Neuron (in vitro differentiated cells): ENCODE measurements around the gene CHD1L.

Experiments used
- H2AFZ ChIP-seq: one replicate; pipeline ENCODE4 v1.6.1; 2013; ENCODE audit warnings: low read depth, mild to moderate bottlenecking, inconsistent platforms, low read length, moderate library complexity
- H3K27me3 ChIP-seq: one replicate; pipeline ENCODE4 v1.6.1; 2013; ENCODE audit warnings: low read length; ENCODE audit not compliant: insufficient read depth
- H3K36me3 ChIP-seq: one replicate; pipeline ENCODE4 v1.6.1; 2013; ENCODE audit warnings: low read length; ENCODE audit not compliant: insufficient read depth
- H3K4me1 ChIP-seq: one replicate; pipeline ENCODE4 v1.6.1; 2013; ENCODE audit warnings: low read length; ENCODE audit not compliant: insufficient read depth
- H3K4me3 ChIP-seq: 2 replicates; pipeline ENCODE4 v1.5.1; 2013; ENCODE audit warnings: mild to moderate bottlenecking, low read length, moderate library complexity
- H3K9me3 ChIP-seq: one replicate; pipeline ENCODE4 v1.6.1; 2013; ENCODE audit warnings: low read length

Gene CHD1L

DNA sequence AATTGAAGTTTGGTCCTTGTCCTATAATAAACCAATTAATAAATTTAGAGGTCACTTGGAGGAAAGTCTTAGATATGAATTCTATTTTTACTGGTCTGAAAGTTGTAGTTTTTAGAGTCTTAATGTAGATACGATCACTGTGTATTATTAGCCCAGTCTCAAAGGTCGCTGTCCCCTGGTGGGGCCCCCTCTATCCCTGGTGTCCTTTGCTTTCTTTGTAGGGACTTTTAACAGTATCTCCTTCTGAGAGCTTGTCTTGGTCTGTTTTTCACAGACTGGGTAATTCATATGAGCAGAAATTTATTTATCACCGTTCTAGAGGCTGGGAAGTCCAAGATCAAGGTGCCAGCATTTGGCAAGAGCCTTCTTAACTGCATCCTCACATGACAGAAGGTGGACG lies 18.5 kb downstream of the CHD1L start:
- Histone ChIP-seq H3K4me1 (no peaks in the 10 kb centered on the region), H2AFZ (no peak overlapping the region), H3K36me3 (peaks cover 63% of the 10 kb centered on the region), H3K4me3 (no peak overlapping the region), H3K9me3 (peaks cover 2% of the 10 kb centered on the region), H3K27me3 (no peaks in the 10 kb centered on the region)

DNA sequence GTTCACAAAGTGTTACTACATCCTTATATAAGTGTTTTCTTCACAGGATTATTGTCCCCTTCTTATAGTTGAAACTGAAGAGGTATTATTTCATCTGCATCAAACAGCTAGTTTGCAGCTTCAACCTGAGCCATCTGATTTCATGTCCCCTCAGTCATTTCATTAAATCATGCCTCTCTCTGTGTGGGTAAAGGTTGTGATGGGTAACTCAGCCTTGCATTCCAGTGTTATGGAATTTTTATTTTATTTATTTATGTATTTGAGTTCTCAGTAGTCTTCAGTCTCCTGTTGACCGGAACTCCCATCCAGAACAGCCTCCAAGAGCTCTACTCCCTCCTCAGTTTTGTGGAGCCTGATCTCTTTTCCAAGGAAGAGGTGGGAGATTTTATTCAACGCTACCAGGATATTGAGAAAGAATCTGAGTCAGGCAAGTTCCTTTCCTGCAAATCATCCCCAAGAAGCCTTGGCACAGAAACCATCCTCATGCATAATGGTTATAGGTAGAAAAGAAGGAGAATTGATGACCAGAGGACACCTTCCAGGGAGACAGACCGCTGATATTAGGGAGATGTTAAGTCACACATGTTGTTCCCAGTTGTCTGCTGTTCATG lies 21.8 kb downstream of the CHD1L start:
- peaks cover 2% of the 10 kb centered on the region for H3K9me3 ChIP-seq
- H2AFZ ChIP-seq, result no peak overlapping the region
- peaks cover 74% of the 10 kb centered on the region for H3K36me3 ChIP-seq
- no peaks in the 10 kb centered on the region for H3K4me1 ChIP-seq
- no peak overlapping the region for H3K4me3 ChIP-seq
- no peaks in the 10 kb centered on the region for H3K27me3 ChIP-seq

- Histone ChIP-seq H3K9me3 (no peaks in the 10 kb centered on the region), H3K27me3 (no peaks in the 10 kb centered on the region), H3K36me3 (peaks cover 64% of the 10 kb centered on the region)
Observed at GRCh38 chr1:147266381-147266780, 23.9 kb downstream of the CHD1L start.

DNA sequence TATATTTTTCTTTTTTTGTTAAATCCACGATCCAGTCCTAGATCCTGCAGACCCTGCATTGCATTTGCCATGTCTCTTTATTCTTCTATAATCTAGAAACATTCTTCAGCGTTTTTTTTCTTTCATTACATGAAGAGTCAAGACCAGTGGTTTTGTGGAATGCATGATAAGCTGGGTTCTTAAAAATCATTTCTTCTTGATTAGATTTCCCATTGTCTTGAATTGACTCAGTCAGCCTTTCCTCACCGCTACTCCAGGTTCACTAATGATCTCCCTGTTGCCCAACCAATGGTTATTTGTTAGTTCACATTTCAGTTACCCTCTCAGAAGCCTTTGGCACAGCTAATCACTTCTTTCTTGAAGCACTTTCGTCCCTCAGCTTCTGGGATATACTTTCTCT lies 25.2 kb downstream of the CHD1L start:
- no peaks in the 10 kb centered on the region for H3K9me3 ChIP-seq
- H3K27me3 ChIP-seq, result no peaks in the 10 kb centered on the region
- H2AFZ ChIP-seq, result no peak overlapping the region
- H3K4me3 ChIP-seq, result no peak overlapping the region
- peaks cover 67% of the 10 kb centered on the region for H3K36me3 ChIP-seq
- no peaks in the 10 kb centered on the region for H3K4me1 ChIP-seq

More at GRCh38 chr1:147266381-147266780, 23.9 kb downstream of the CHD1L start:
- no peak overlapping the region for H3K4me3 ChIP-seq
- no peak overlapping the region for H2AFZ ChIP-seq
- no peaks in the 10 kb centered on the region for H3K4me1 ChIP-seq

DNA sequence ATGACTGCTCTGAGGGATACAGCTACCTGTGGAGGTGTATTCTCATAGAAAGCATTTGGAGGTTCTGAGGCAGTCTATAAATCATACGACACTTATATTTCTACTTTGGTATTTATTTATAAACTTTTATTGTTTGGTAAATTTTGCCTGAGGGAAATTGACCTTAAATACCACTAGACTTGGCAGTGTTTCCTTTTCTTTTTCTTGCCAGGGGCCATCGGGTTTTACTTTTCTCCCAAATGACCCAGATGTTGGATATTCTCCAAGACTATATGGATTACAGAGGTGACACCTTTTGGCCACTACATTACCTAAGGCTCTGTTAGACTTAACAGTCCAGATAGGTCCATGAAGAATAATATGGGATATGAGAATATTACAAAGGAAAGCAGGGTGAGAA lies 28.2 kb downstream of the CHD1L start:
- Histone ChIP-seq H3K36me3 (peaks cover 62% of the 10 kb centered on the region), H3K9me3 (no peaks in the 10 kb centered on the region), H2AFZ (no peak overlapping the region), H3K4me3 (no peak overlapping the region), H3K4me1 (peaks cover 3% of the 10 kb centered on the region), H3K27me3 (no peaks in the 10 kb centered on the region)

DNA sequence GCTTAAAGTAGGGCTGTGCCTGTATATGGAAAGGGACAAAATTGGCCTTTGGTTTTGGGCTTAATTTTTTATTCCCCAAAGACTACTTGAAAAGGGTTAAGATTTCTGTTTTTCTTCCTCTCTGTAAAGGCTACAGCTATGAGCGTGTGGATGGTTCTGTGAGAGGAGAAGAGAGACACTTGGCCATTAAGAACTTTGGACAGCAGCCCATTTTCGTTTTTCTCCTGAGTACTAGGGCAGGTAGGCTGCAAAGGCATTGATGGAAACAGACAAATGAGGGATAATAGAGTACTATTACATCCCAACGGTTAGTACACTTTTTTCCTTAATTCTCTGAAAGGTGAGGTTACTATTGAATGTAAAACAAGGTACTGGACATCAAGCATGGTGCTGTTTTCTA lies 29.6 kb downstream of the CHD1L start:
- Histone ChIP-seq H3K36me3 (peaks cover 67% of the 10 kb centered on the region), H3K4me3 (no peak overlapping the region)

DNA sequence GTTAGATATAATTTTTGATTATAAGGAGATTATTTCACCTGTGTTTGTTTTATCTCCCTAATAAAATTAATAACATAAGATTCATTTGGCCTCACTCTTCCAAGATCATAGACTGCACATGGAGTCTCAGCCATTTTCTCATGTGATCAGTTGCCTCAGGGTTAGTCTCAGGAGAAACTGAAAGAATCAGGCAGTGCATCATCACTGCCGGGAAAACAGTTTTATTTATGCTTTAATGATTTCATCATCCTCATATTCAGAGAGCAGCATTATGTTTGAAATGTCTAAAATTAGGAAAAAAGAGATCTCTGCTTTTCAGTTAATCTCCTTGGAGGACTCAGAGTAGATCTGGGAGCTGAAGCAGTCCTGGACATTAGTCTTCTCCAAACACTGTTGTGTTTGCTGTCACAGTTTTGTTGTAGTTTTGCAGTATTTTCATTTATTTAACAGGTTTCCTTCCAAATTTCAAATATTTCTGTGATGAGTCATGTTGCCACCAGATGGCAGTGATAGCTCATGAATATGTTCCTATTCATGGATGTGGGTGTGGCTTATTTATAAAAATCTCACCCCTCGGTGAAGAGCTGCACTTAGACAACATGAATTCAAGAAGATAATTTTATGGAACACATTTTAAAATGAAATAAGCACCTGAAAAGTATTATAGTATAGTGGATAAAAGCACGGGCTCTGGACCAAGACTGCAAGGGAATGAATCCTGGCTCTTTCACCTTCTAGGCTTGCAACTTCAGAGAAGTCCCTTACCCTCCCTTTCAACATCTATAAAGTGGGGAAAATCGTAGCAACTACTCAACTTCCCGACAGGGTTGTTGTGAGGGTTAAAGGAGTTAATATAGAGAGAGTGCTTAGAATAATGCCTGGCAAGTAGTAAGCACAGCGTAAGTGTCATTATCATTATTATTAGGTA lies 31.2 kb downstream of the CHD1L start:
- Histone ChIP-seq H3K36me3 (peaks cover 69% of the 10 kb centered on the region), H3K4me3 (no peak overlapping the region), H3K27me3 (no peaks in the 10 kb centered on the region), H2AFZ (no peak overlapping the region), H3K4me1 (peaks cover 3% of the 10 kb centered on the region), H3K9me3 (no peaks in the 10 kb centered on the region)

More for the DNA sequence above, 29.6 kb downstream of the CHD1L start:
- peaks cover 3% of the 10 kb centered on the region for H3K4me1 ChIP-seq
- no peaks in the 10 kb centered on the region for H3K27me3 ChIP-seq
- H2AFZ ChIP-seq, result no peak overlapping the region
- no peaks in the 10 kb centered on the region for H3K9me3 ChIP-seq

GRCh38 chr1:147281950-147282349 lies 39.5 kb downstream of the CHD1L start:
- Histone ChIP-seq H3K27me3 (no peaks in the 10 kb centered on the region), H3K4me3 (no peak overlapping the region), H2AFZ (no peak overlapping the region), H3K4me1 (no peaks in the 10 kb centered on the region), H3K36me3 (peaks cover 85% of the 10 kb centered on the region), H3K9me3 (no peaks in the 10 kb centered on the region)

- Histone ChIP-seq H3K4me3 (no peak overlapping the region), H3K27me3 (no peaks in the 10 kb centered on the region), H3K9me3 (no peaks in the 10 kb centered on the region), H3K36me3 (peaks cover 86% of the 10 kb centered on the region), H2AFZ (no peak overlapping the region), H3K4me1 (no peaks in the 10 kb centered on the region)
Observed at GRCh38 chr1:147283011-147283410, 40.5 kb downstream of the CHD1L start.

GRCh38 chr1:147287133-147287865 lies 44.8 kb downstream of the CHD1L start:
- Histone ChIP-seq H3K27me3 (no peaks in the 10 kb centered on the region), H3K36me3 (peaks cover 93% of the 10 kb centered on the region), H3K9me3 (peaks cover 7% of the 10 kb centered on the region), H3K4me3 (no peak overlapping the region), H2AFZ (no peak overlapping the region), H3K4me1 (no peaks in the 10 kb centered on the region)

DNA sequence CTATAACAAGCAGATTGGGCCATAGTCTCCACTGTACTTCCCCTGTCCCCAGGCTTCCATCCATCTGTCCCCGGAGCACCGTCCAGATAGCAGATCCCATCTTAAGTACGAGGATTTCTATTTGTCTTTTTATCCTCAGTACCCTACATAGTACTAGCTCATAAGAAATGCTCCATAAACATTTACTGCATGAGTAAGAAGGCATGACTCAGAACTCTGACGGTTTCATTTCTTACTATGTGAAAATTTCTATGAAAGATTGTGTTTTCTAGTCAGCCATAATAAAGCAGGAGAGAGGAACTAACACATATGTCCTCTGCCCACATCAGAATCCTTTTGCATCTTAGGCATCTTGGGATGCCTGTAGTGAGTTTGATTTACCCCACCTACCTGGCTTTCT lies 49.5 kb downstream of the CHD1L start:
- H3K4me3 ChIP-seq, result no peak overlapping the region
- no peaks in the 10 kb centered on the region for H3K27me3 ChIP-seq
- no peak overlapping the region for H2AFZ ChIP-seq
- peaks cover 21% of the 10 kb centered on the region for H3K9me3 ChIP-seq
- H3K4me1 ChIP-seq, result no peaks in the 10 kb centered on the region
- peaks cover 95% of the 10 kb centered on the region for H3K36me3 ChIP-seq

DNA sequence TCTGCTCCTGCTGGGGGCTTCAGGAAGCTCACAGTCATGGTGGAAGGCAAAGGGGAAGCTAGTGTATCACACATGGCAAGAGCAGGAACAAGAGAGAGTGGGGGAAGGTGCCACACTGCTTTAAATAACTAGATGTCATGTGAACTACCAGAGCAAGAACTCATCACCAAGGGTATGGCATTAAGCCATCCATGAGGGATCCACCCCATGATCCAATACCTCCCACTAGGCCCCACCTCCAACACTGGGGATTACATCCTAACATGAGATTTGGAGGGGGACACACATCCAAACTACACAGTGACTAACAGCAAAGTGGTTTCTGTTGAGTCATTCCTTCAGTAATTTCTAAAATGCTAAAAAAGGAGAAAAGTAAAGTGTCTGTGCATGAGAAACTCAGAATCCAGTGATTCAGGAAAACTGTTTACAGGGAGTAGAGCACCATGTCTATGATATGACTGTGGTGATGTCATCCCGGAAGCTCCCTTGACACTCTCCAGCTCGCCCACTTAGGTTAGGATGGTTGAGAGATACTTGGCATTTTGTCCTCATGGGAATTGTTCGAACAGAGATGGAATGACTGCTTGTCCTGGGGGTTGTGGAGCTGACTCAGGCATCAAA lies 50.3 kb downstream of the CHD1L start:
- Histone ChIP-seq H3K4me1 (no peaks in the 10 kb centered on the region), H3K4me3 (no peak overlapping the region), H3K9me3 (peaks cover 21% of the 10 kb centered on the region), H2AFZ (no peak overlapping the region), H3K27me3 (no peaks in the 10 kb centered on the region), H3K36me3 (peaks cover 95% of the 10 kb centered on the region)

DNA sequence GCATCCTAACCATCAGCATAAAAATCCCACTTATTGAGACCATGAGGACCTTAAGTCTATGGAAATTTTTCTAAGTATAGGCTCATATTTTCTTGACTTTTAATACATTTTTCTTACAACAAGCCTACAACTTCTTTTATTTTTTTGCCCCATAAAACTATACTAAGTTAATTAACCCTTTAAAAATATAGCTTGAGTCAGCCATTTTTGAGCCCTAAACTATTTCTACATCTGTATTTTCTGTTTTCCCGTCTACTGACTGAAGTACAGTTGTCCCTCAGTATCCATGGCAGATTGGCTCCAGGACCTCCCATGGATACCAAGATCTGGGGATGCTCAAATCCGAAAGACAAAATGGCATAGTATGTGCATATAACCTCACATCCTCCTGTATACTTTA lies 55.0 kb downstream of the CHD1L start:
- Histone ChIP-seq H3K27me3 (no peaks in the 10 kb centered on the region), H2AFZ (no peak overlapping the region), H3K36me3 (peaks cover 57% of the 10 kb centered on the region), H3K4me3 (no peak overlapping the region), H3K4me1 (no peaks in the 10 kb centered on the region), H3K9me3 (peaks cover 23% of the 10 kb centered on the region)
